Measurements from ENCODE around the gene HOXD1. TPM values are rescaled to one million over a fixed set of nuclear protein-coding genes. Genes with fewer than 3 reads are reported as not detected.

HOXD1 gene
- total RNA-seq, 1 experiment from 2014 or later = 0.18 TPM

DNA sequence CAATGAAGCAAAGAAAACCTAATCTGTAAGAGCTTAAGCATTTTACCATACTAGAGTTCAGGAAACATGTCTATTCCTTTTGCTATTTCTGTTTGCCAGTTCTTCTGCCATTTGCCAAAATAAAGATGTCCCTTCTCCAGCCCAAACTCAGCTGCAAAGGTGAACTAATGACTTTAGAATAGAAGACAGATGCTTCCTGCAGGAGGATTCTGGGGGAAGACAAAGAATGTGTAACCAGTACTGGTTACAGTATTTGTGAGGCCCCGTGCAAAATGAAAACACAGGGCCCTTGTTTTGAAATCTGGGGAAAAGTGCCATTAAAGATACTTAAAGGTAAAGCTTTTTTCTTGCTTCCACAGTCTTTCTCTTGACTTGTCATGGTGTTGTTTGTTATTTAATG lies 46.5 kb downstream of the HOXD1 start:
- intact Hi-C loops (cut with micrococcal nuclease; ENCODE audit: unreplicated experiment) (no loop called here), in situ Hi-C loops (cut with HindIII; ENCODE audit: low pct_unique_long_range_greater_than_20kb, low sequenced_read_pairs) (no loop called here)
- Histone ChIP-seq H3K27ac (ENCODE audit: low read length) (no peak overlapping the region), H3K27me3 (ENCODE audit: control insufficient read depth, insufficient read depth, low read length) (no peaks in the 10 kb centered on the region), H3K4me1 (ENCODE audit: control insufficient read depth, insufficient read depth, low read length) (no peaks in the 10 kb centered on the region), H3K9me3 (ENCODE audit: control insufficient read depth, insufficient read depth, low read depth, low read length) (no peaks in the 10 kb centered on the region), H3K4me3 (ENCODE audit: low read depth in 2 of 2, low read length in 2 of 2) (no peak overlapping the region), H3K36me3 (ENCODE audit: control insufficient read depth, insufficient read depth, low read length) (no peaks in the 10 kb centered on the region)
- TF ChIP-seq, protein P1, sequence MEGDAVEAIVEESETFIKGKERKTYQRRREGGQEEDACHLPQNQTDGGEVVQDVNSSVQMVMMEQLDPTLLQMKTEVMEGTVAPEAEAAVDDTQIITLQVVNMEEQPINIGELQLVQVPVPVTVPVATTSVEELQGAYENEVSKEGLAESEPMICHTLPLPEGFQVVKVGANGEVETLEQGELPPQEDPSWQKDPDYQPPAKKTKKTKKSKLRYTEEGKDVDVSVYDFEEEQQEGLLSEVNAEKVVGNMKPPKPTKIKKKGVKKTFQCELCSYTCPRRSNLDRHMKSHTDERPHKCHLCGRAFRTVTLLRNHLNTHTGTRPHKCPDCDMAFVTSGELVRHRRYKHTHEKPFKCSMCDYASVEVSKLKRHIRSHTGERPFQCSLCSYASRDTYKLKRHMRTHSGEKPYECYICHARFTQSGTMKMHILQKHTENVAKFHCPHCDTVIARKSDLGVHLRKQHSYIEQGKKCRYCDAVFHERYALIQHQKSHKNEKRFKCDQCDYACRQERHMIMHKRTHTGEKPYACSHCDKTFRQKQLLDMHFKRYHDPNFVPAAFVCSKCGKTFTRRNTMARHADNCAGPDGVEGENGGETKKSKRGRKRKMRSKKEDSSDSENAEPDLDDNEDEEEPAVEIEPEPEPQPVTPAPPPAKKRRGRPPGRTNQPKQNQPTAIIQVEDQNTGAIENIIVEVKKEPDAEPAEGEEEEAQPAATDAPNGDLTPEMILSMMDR (IDR thresholded peaks at IDR 0.05) = no peak
- TF ChIP-seq, protein P2, sequence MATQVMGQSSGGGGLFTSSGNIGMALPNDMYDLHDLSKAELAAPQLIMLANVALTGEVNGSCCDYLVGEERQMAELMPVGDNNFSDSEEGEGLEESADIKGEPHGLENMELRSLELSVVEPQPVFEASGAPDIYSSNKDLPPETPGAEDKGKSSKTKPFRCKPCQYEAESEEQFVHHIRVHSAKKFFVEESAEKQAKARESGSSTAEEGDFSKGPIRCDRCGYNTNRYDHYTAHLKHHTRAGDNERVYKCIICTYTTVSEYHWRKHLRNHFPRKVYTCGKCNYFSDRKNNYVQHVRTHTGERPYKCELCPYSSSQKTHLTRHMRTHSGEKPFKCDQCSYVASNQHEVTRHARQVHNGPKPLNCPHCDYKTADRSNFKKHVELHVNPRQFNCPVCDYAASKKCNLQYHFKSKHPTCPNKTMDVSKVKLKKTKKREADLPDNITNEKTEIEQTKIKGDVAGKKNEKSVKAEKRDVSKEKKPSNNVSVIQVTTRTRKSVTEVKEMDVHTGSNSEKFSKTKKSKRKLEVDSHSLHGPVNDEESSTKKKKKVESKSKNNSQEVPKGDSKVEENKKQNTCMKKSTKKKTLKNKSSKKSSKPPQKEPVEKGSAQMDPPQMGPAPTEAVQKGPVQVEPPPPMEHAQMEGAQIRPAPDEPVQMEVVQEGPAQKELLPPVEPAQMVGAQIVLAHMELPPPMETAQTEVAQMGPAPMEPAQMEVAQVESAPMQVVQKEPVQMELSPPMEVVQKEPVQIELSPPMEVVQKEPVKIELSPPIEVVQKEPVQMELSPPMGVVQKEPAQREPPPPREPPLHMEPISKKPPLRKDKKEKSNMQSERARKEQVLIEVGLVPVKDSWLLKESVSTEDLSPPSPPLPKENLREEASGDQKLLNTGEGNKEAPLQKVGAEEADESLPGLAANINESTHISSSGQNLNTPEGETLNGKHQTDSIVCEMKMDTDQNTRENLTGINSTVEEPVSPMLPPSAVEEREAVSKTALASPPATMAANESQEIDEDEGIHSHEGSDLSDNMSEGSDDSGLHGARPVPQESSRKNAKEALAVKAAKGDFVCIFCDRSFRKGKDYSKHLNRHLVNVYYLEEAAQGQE (IDR thresholded peaks at IDR 0.05; ENCODE audit: insufficient read depth in 1 of 2, low read depth in 2 of 2, low read length in 1 of 2) = no peak
- TF ChIP-seq SIN3A (IDR thresholded peaks at IDR 0.05; ENCODE audit: borderline replicate concordance, insufficient read depth, low read depth, low read length) (no peak), TCF7L2 (IDR thresholded peaks at IDR 0.05; ENCODE audit: low read depth, low read length) (no peak), POLR2AphosphoS5 (IDR thresholded peaks at IDR 0.05; ENCODE audit: low read depth, low read length) (no peak)
- ATAC-seq = no peak
- CTCF ChIA-PET = no interaction called here
- no TSS peak for BruUV-seq (replicated peaks)
- no peak for DNase-seq (ENCODE audit: low read depth, low spot score)
- POLR2A ChIA-PET = no interaction called here

DNA sequence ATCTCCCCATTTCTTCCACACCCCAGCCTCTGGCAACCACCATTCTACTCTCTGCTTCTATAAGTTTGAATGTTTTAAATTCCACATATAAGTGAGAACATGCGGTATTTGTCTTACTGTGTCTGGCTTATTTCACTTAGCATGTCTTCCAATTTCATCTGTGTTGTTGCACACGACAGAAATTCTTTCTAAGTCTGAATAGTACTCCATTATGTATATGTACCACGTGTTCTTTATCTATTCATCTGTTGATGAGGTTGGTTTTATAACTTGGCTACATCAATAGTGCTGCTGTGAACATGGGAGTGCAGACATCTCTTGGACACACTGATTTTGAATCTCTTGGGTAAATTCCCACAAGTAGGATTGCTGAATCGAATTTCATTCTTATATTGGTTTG lies 49.0 kb downstream of the HOXD1 start:
- Histone ChIP-seq H3K36me3 (ENCODE audit: control insufficient read depth, insufficient read depth, low read length) (no peaks in the 10 kb centered on the region), H3K27ac (ENCODE audit: low read length) (no peak overlapping the region), H3K9me3 (ENCODE audit: control insufficient read depth, insufficient read depth, low read depth, low read length) (no peaks in the 10 kb centered on the region), H3K4me3 (ENCODE audit: low read depth in 2 of 2, low read length in 2 of 2) (no peak overlapping the region), H3K4me1 (ENCODE audit: control insufficient read depth, insufficient read depth, low read length) (no peaks in the 10 kb centered on the region), H3K27me3 (ENCODE audit: control insufficient read depth, insufficient read depth, low read length) (no peaks in the 10 kb centered on the region)
- ATAC-seq (no peak), DNase-seq (ENCODE audit: low read depth, low spot score) (no peak)
- ChIA-PET CTCF (no interaction called here), POLR2A (no interaction called here)
- in situ Hi-C loops (cut with HindIII; ENCODE audit: low pct_unique_long_range_greater_than_20kb, low sequenced_read_pairs) (no loop called here), intact Hi-C loops (cut with micrococcal nuclease; ENCODE audit: unreplicated experiment) (no loop called here)
- no peak for TF ChIP-seq SIN3A (IDR thresholded peaks at IDR 0.05; ENCODE audit: borderline replicate concordance, insufficient read depth, low read depth, low read length)
- TF ChIP-seq POLR2AphosphoS5 (IDR thresholded peaks at IDR 0.05; ENCODE audit: low read depth, low read length) = no peak
- no peak for TF ChIP-seq TCF7L2 (IDR thresholded peaks at IDR 0.05; ENCODE audit: low read depth, low read length)
- TF ChIP-seq, protein P2 (IDR thresholded peaks at IDR 0.05; ENCODE audit: insufficient read depth in 1 of 2, low read depth in 2 of 2, low read length in 1 of 2) = no peak
- TF ChIP-seq, protein P1 (IDR thresholded peaks at IDR 0.05) = no peak
- no TSS peak for BruUV-seq (replicated peaks)
